Erythroblast (primary cell): ENCODE measurements around the gene SHISAL2B.

Experiments
- GATA1 ChIP-seq: IDR thresholded peaks from 2 replicates; pipeline ENCODE4 v1.6.1; 2011; ENCODE audit warnings: low read depth, mild to moderate bottlenecking, control low read depth, low read length, moderate library complexity
- POLR2A ChIP-seq: IDR thresholded peaks from 2 replicates; pipeline ENCODE4 v1.6.1; 2011; ENCODE audit warnings: mild to moderate bottlenecking, low read length

DNA sequence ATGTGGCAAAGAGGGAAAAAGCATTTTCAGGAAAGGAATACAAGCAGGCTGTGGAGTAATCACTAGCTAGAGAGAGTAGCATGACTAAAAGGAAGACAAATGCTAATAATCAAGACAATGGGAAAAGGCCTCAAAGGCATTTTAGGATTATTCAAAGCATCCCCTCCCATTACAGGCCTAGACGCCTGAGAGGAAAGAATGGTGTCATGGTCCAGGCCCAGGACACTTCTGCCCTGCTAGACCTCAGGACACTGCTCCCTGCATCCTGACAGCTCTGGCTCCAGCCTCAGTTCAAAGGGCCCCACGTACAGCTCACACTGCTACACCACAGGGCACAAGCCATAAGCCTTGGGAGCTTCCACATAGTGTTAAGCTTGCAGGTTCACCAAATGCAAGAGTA lies 40.8 kb upstream of the SHISAL2B start:
- TF ChIP-seq POLR2A (no peak), GATA1 (no peak)
